ENCODE data around the gene GADD45B.
A peak's percentile ranks its signal among the peaks of the same experiment; 100 is the strongest.
"Not testable (repeated sequence)": the region's sequence is repeated elsewhere in the genome, so short reads cannot be mapped to it uniquely, and the experiment has no call there.

GADD45B gene

DNA sequence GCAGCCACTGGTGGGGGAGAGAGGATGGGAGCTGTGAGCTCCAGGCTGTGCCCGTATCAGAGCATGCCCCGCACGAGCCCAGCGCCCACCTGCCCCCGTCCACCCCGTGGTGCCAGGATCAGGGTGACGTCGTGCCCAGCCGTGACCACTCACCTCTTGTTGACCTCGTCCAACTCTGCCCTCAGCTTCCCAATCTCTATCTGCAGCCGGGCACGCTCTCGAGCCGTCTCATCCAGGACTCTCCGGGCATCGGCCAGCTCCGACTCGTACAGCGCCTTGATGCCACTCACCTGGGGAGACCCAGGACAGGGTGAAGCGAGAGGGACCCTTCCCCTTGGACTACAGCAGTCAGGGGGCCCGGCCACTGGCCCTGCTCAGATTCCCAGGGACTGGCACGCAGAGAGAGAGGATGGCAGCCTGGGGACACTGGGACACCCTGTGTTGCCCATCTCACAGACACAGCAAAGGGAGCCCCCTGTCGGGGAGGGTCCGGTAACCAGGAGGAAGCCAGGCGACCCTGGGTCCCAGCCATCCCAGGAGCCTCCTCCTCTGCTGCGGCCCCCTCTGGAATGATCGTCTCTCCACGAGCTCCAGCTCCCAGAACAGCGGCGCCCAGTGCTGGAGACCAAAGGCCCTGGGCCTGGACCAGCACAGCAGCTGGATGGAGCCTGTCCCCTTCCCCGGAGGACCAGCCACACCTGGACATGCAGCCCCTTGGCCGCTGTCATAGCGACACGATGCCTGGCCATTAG, 31.5 kb upstream of the GADD45B start:
- no peak for DNase-seq (ENCODE audit: low spot score)

DNA sequence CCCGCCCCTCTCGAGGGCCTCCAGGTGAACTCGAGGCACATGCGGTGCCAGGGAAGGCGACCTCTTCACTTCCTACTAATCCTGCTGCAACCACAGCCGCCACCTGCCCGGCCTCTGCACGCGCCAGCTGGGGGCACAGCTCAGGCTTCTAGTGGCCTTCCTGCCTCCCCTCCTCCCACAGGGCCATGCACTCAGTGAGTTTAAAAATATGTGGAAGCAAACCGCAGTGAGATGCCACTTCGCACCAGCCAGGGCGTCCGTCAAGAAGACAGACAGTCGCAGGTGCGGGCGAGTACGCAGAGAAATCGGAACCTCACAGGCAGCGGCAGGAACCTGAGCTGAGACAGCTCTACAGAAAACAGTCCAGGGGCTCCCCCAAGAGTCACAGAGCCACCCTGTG, 29.5 kb upstream of the GADD45B start:
- DNase-seq (ENCODE audit: low spot score), result no peak

GRCh38 chr19:2449019-2449418, 26.9 kb upstream of the GADD45B start:
- no peak for DNase-seq (ENCODE audit: low spot score)

GRCh38 chr19:2451138-2451537, 24.8 kb upstream of the GADD45B start:
- DNase-seq (ENCODE audit: low spot score), result no peak

GRCh38 chr19:2451741-2452140, 24.2 kb upstream of the GADD45B start:
- DNase-seq (ENCODE audit: low spot score), result no peak

DNA sequence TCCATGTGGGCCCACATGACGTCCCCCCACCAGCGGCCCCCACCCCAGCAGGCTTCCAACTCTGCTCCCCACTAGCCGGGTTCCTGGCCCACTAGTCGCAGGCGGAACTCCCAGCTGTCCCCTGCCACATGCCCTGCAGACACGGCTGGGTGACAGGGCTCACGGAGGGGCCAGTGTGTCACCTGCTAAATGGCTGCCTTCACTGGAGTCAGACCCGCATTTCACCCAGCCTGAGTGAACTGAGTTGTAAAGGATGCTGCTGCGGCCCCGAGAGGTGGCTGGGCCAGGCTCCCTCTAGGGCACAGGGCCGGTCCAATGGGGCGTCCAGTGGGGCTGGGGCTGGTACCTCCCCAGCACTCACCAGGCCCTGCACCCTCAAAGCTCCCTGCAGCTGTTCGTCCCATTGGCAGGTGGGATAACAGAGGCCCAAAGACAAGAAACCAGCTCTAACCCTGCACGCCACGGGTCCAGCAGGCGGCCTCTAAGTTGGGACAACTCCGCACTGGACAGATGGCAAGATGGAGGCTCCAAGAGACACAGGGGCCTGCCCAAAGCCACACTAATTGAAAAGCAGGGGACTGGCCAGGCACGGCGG, 22.4 kb upstream of the GADD45B start:
- DNase-seq (ENCODE audit: low spot score), result no peak

GRCh38 chr19:2454199-2454961, 21.5 kb upstream of the GADD45B start:
- DNase-seq (ENCODE audit: low spot score), result no peak

DNA sequence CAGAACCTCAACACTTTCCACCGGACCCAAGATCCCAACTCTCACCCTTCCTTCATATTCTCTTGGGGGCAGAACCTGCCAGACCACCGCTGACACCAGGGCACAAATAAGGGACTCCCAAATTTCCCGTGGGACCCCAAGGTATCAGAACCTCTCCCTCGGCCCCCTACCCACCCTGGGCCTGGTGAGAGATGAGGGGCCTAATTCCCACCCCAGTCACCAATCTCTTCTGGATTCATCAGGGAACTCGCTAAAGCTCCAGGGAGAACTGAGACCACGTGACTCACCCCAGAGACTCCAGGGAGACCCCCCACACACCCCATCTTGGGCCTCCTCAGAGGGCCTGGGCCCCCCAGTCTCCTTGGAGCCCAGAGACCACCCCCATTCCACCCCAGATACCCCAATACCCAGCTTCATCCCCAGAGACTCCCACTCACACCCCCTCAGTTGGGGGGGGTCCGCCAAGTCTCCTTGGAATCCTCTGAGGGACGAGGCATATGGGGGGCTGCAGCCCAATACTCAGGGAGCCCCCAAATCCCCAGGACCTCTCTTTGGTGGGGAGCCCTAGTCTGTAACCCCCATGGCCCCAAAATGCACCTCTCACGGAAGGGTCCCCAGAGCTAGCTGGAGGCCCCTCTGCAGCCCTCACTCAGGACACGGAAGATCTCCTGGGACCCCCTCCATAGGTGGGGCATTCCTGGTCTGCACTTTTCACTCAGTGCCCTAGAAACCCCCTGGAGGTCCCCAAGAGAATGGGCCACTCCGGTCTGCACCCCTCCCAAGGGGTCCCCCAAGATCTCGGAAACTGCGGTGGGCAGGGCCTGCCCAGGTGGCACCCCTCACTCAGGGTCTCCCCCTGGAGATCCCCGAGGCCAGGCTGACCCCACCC, 20.7 kb upstream of the GADD45B start:
- no peak for DNase-seq (ENCODE audit: low spot score)

GRCh38 chr19:2455851-2456570, 19.9 kb upstream of the GADD45B start:
- DNase-seq (ENCODE audit: low spot score), result no peak

- no peak for DNase-seq (ENCODE audit: low spot score)
Measured at GRCh38 chr19:2457394-2458037, 18.4 kb upstream of the GADD45B start.

- DNase-seq (ENCODE audit: low spot score), result no peak
Measured at GRCh38 chr19:2458054-2458453, 17.9 kb upstream of the GADD45B start.

GRCh38 chr19:2458776-2459175, 17.2 kb upstream of the GADD45B start:
- DNase-seq (ENCODE audit: low spot score), result not testable (repeated sequence)

DNA sequence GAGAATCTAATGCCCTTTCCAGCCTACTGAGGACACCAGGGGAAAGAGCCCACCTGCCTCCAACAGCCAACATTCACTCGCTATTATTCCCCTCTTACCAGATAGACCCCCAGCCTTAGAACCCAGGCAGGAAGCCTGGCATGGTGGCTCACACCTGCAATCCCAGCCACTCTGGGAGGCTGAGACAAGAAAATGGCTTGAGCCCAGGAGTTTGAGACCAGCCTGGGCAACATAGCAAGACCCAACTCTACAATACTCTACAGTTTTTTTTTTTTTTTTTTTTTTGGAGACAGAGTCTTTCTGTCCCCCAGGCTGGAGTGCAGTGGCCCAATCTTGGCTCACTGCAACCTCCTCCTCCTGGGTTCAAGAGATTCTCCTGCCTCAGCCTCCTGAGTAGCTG, 15.7 kb upstream of the GADD45B start:
- no peak for DNase-seq (ENCODE audit: low spot score)

DNA sequence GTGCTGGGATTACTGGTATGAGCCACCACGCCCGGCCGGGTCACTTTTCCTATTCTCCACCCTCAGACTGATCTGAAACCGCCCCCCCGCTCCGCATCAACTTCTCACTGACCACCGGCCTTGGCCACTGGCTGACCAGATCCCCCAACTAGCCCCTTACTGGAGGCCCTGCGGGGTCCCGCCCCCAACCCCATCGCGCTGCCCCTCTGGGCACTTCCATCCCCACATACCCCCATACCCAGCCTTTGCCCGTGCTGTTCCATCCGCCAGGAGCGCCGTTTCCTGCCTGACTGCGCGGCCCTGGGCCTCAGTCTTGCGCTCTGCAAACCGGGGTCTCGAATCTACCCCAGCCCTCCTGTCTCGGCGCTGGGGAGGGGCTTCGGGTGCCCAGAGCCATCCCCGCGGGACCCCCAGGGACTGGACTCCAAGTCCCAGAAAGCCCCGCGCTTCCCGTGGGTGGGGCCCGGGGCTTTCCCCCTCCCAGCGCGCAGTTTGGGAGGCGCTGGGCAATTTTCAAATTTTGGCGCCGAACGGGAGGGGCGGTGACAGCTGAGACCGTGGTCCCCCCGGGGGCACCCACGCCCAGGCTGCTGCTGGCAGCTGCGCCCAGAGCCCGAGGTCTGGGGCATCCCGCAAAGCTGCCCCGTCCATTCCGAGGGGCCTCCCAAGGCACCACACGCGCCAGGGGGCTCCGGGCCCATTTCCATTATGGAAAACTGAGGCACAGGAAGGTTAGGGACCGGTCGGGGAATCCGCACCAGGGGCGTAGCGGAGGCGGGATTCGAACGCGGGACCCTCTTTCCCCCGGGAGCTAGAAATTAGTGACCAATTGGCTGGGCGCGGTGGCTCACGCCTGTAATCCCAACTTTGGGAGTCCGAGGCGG, 13.9 kb upstream of the GADD45B start:
- no peak for DNase-seq (ENCODE audit: low spot score)

- peak; percentile 80 for DNase-seq (ENCODE audit: low spot score)
Measured at GRCh38 chr19:2462635-2463421, 13.1 kb upstream of the GADD45B start.

GRCh38 chr19:2463694-2464093, 12.2 kb upstream of the GADD45B start:
- DNase-seq (ENCODE audit: low spot score), result not testable (repeated sequence)

- no peak for DNase-seq (ENCODE audit: low spot score)
Measured at GRCh38 chr19:2464389-2464788, 11.5 kb upstream of the GADD45B start.

DNA sequence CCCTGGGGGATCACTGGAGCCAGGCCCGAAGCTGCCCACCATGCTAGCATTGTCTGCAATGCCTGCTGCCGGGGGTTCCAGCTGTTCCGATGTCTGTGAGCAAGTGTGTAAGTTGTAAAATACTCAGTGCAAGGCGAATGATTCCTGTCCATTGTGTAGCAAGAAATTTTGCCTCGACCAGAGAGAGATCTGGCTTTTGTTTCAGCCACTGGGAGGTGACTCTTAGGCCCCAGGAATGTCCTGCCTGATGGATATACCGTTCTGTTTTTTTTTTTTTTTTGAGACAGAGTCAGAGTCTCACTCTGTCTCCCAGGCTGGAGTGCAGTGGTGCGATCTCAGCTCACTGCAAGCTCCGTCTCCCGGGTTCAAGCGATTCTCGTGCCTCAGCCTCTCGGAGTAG, 7.3 kb upstream of the GADD45B start:
- DNase-seq (ENCODE audit: low spot score), result no peak
